Coronary artery (tissue), 2 donors: ENCODE results near the gene VRK1.

Experiments used
- DNase-seq: peaks from one replicate; pipeline ENCODE4 v3.0.0-alpha.2; 2017; ENCODE audit warnings: low spot score
- H3K27ac ChIP-seq, 2 donors: fragments of 200-600 bp; sonication (generic); one replicate each; pipeline ENCODE4 v1.5.1; 2016 to 2019
- H3K4me3 ChIP-seq: fragments of 200-600 bp; sonication (generic); 2 replicates; pipeline ENCODE4 v1.5.1; 2016; ENCODE audit warnings: mild to moderate bottlenecking, moderate library complexity
- CTCF ChIP-seq: fragments of 200-600 bp; sonication (generic); IDR thresholded peaks from one replicate; pipeline ENCODE4 v1.5.1; 2019; ENCODE audit warnings: antibody characterized with exemption

Gene VRK1

DNA sequence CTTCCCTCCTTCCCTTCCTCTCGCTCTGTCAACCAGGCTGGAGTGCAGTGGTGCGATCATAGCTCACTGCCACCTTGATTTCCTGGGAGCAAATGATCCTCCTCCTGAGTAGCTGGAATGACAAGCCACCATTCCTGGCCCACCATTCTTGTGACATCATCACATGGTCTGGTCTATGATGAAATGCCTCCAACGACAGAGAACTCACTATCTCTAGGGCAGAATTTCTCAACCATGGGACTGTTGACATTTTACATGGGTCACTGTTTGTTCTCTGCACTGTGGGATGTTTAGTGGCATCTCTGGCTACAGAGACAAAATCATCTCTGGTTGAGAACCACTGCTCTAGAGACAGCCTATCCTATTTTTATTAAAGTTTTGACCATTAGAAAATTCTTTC, 9.7 kb downstream of the VRK1 start:
- TF ChIP-seq CTCF = no peak
- Histone ChIP-seq H3K4me3 (no peak overlapping the region), H3K27ac (no peak overlapping the region)
- DNase-seq = no peak

DNA sequence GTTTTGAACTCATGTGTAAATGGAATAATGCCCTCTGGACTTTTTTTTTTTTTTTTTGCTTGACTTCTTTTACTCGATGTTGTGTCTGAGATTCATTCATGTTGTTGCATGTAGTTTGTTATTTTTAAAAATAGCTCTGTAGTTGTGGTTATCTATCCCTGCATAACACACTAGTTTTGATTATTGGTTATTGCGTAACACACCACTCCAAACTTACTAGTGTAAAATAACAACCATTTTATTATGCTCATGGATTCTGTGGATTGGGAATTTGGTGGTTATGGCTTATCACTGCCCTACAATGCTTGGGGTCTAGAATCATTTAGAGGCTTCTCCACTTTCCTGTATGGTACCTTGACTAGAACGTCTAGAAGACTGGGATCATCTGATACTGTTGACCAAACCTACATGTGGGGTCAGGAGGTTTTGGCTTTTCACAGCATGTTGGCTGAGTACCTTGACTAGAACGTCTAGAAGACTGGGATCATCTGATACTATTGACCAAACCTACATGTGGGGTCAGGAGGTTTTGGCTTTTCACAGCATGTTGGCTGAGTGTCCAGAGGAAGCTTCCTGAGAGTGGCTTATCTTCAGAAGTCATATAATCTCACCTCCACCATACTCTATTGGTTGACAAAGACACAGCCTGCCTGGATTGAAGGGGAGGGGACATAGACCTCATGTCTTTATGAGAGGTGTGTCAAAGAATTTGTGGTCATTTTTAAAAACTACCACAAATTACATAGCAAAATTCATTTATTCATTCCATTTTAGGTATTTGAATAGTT, 11.6 kb downstream of the VRK1 start:
- H3K4me3 ChIP-seq = no peak overlapping the region
- no peak for TF ChIP-seq CTCF
- H3K27ac ChIP-seq = no peak overlapping the region
- DNase-seq = no peak

GRCh38 chr14:96811265-96811664, 14.1 kb downstream of the VRK1 start:
- no peak overlapping the region for H3K27ac ChIP-seq
- H3K4me3 ChIP-seq = no peak overlapping the region
- no peak for TF ChIP-seq CTCF
- no peak for DNase-seq

DNA sequence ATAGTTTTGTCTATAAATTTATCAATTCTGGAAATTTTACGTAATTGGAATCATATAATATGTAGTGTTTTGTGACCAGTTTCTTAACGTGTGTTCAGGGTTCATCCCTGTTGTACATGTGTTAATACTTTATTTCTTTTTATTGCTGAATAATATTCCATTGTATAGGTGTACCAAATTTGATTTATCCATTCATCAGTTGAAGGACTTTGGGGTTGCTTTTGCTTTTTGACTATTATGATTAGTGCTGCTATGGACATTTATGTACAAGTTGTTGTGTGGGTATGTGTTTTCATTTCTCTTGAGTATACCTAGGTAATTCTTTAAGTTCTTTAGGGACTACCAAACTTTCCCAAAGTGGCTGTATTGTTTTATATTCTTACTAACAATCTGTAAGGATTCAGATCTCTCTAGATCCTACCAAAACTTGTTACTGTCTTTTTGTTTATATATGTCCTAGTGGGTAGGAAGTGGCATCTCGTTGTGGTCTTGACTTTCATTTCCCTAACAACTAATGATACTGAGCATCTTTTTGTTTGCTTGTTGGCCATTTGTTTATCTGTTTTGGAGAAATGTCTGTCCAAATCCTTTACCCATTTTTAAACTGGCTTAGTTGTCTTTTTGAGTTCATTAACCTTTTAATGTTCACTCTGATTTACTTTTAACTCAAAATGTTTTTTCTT, 14.9 kb downstream of the VRK1 start:
- Histone ChIP-seq H3K4me3 (no peak overlapping the region), H3K27ac (no peak overlapping the region)
- DNase-seq = no peak

DNA sequence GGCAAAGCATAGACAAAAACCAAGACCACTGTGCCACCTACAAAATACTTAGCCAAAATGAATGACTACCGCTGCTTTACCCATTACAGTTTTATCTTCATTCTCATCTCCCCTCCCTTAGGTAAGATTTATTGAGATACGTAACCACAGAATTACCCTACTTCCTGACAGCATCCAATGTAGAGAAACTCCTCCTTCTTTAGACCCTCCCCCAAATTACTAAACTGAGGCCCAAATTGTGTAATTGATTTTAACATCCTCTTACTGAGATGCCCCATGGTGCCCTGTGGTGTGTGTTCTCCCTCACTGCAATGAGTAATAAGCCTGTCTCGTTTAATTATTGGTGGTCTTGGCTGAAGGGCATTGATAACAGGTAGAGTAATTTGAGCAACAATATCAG, 19.1 kb downstream of the VRK1 start:
- Histone ChIP-seq H3K4me3 (no peak overlapping the region), H3K27ac (no peak overlapping the region)
- TF ChIP-seq CTCF = no peak
- no peak for DNase-seq

More for the DNA sequence above, 14.9 kb downstream of the VRK1 start:
- no peak for TF ChIP-seq CTCF

GRCh38 chr14:96817750-96818666, 20.8 kb downstream of the VRK1 start:
- no peak for TF ChIP-seq CTCF
- H3K4me3 ChIP-seq = no peak overlapping the region
- no peak overlapping the region for H3K27ac ChIP-seq
- DNase-seq = no peak
